ENCODE data around the gene UBE2E2. TPM values are rescaled to one million over a fixed set of nuclear protein-coding genes. Genes with fewer than 3 reads are reported as not detected.

The UBE2E2 gene
- total and polyA plus RNA-seq, 4 donors, result 21.5 to 87.5 (median 29.0) TPM

DNA sequence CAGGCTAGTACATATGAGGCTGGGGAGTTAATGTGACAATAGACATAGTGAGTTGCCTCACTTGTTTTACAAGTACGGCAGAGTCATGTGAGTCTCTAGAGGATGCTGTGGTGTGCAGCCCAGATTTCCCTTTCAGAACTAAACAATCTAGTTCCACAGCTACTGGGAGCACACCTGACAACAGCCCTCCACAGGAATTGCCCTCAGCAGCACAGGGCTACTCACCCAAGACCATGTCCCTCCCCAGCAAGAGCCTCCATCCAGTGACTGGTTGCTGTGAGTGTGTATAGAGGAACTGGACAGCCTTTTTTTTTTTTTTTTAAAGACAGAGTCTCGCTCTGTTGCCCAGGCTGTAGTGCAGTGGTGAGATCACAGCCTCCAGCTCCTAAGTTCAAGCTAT lies 40.2 kb upstream of the UBE2E2 start:
- H3K27ac ChIP-seq (ENCODE audit: low read depth in 1 of 2, low read length in 1 of 2), result no peak overlapping the region

DNA sequence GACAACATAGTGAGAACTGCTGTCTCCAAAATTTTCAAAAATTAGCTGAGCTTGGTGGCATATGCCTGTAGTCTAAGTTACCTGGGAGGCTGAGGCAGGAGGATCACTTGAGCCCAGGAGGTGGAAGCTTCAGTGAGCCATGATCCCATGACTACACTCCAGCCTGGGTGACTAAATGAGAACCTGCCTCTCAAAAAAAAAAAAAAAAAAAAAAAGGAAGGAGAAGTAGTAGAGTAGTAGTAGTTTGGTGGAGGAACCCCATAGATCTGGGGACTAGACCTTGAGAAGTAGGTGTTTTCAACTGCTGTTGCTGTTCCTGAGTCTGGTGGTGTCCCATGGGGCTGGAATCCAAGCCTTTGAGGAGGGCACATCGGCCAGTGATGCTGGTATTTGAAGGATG lies 38.4 kb upstream of the UBE2E2 start:
- peaks cover 0 to 3% (median 0%) of the 10 kb centered on the region in 5 donors for H3K4me1 ChIP-seq (ENCODE audit: control insufficient read depth in 5 of 5, insufficient read depth in 5 of 5, low read length in 5 of 5)
- WGBS, 2 donors, result 85 to 91% methylated on average over 1 of the region's 1 CpG
- TF ChIP-seq CTCF (IDR thresholded peaks at IDR 0.05; ENCODE audit: control extremely low read depth, extremely low read depth), result no peak
- H3K27me3 ChIP-seq (ENCODE audit: control insufficient read depth in 3 of 3, insufficient read depth in 3 of 3, low read length in 2 of 3), result no peaks in the 10 kb centered on the region
- H3K9me3 ChIP-seq (ENCODE audit: control insufficient read depth in 4 of 4, insufficient read depth in 3 of 4, low read length in 3 of 4), result no peaks in the 10 kb centered on the region
- no peak overlapping the region for H3K27ac ChIP-seq (ENCODE audit: low read depth in 1 of 2, low read length in 1 of 2)
- no peak for ATAC-seq (ENCODE audit: insufficient read depth, low FRiP score)
- DNase-seq, result no peak
- no peak overlapping the region for H3K4me3 ChIP-seq
- H3K9ac ChIP-seq (ENCODE audit: insufficient read depth in 1 of 2, low read length in 2 of 2), result no peak overlapping the region
- H3K36me3 ChIP-seq (ENCODE audit: control insufficient read depth in 4 of 4, insufficient read depth in 4 of 4, low read length in 4 of 4), result no peaks in the 10 kb centered on the region

More for the DNA sequence above, 40.2 kb upstream of the UBE2E2 start:
- no peaks in the 10 kb centered on the region for H3K36me3 ChIP-seq (ENCODE audit: control insufficient read depth in 4 of 4, insufficient read depth in 4 of 4, low read length in 4 of 4)
- TF ChIP-seq CTCF (IDR thresholded peaks at IDR 0.05; ENCODE audit: control extremely low read depth, extremely low read depth), result no peak
- no peak overlapping the region for H3K9ac ChIP-seq (ENCODE audit: insufficient read depth in 1 of 2, low read length in 2 of 2)
- ATAC-seq (ENCODE audit: insufficient read depth, low FRiP score) (no peak), DNase-seq (no peak)
- H3K4me1 ChIP-seq (ENCODE audit: control insufficient read depth in 5 of 5, insufficient read depth in 5 of 5, low read length in 5 of 5), result peaks cover 0 to 3% (median 0%) of the 10 kb centered on the region in 5 donors
- H3K4me3 ChIP-seq, result no peak overlapping the region
- no peaks in the 10 kb centered on the region for H3K27me3 ChIP-seq (ENCODE audit: control insufficient read depth in 3 of 3, insufficient read depth in 3 of 3, low read length in 2 of 3)
- 66 to 79% methylated on average over 2 of the region's 2 CpGs for WGBS, 2 donors
- H3K9me3 ChIP-seq (ENCODE audit: control insufficient read depth in 4 of 4, insufficient read depth in 3 of 4, low read length in 3 of 4), result no peaks in the 10 kb centered on the region

GRCh38 chr3:23165571-23165970 lies 37.6 kb upstream of the UBE2E2 start:
- no peaks in the 10 kb centered on the region for H3K27me3 ChIP-seq (ENCODE audit: control insufficient read depth in 3 of 3, insufficient read depth in 3 of 3, low read length in 2 of 3)
- H3K4me1 ChIP-seq (ENCODE audit: control insufficient read depth in 5 of 5, insufficient read depth in 5 of 5, low read length in 5 of 5), result peaks cover 0 to 3% (median 0%) of the 10 kb centered on the region in 5 donors
- no peaks in the 10 kb centered on the region for H3K9me3 ChIP-seq (ENCODE audit: control insufficient read depth in 4 of 4, insufficient read depth in 3 of 4, low read length in 3 of 4)
- no peak overlapping the region for H3K27ac ChIP-seq (ENCODE audit: low read depth in 1 of 2, low read length in 1 of 2)
- no peak for TF ChIP-seq CTCF (IDR thresholded peaks at IDR 0.05; ENCODE audit: control extremely low read depth, extremely low read depth)
- no peaks in the 10 kb centered on the region for H3K36me3 ChIP-seq (ENCODE audit: control insufficient read depth in 4 of 4, insufficient read depth in 4 of 4, low read length in 4 of 4)
- no peak overlapping the region for H3K4me3 ChIP-seq
- DNase-seq (no peak), ATAC-seq (ENCODE audit: insufficient read depth, low FRiP score) (no peak)
- 87 to 89% methylated on average over 2 of the region's 2 CpGs for WGBS, 2 donors
- no peak overlapping the region for H3K9ac ChIP-seq (ENCODE audit: insufficient read depth in 1 of 2, low read length in 2 of 2)

GRCh38 chr3:23166276-23166675 lies 36.9 kb upstream of the UBE2E2 start:
- DNase-seq (no peak), ATAC-seq (ENCODE audit: insufficient read depth, low FRiP score) (no peak)
- Histone ChIP-seq H3K9me3 (ENCODE audit: control insufficient read depth in 4 of 4, insufficient read depth in 3 of 4, low read length in 3 of 4) (no peaks in the 10 kb centered on the region), H3K4me1 (ENCODE audit: control insufficient read depth in 5 of 5, insufficient read depth in 5 of 5, low read length in 5 of 5) (peaks cover 0 to 3% (median 0%) of the 10 kb centered on the region in 5 donors), H3K36me3 (ENCODE audit: control insufficient read depth in 4 of 4, insufficient read depth in 4 of 4, low read length in 4 of 4) (no peaks in the 10 kb centered on the region), H3K27ac (ENCODE audit: low read depth in 1 of 2, low read length in 1 of 2) (no peak overlapping the region), H3K9ac (ENCODE audit: insufficient read depth in 1 of 2, low read length in 2 of 2) (no peak overlapping the region), H3K4me3 (no peak overlapping the region), H3K27me3 (ENCODE audit: control insufficient read depth in 3 of 3, insufficient read depth in 3 of 3, low read length in 2 of 3) (no peaks in the 10 kb centered on the region)
- TF ChIP-seq CTCF (IDR thresholded peaks at IDR 0.05; ENCODE audit: control extremely low read depth, extremely low read depth), result no peak
- WGBS, 2 donors, result 54 to 57% methylated on average over 3 of the region's 3 CpGs

Data from lung (tissue), 12 donors.